NCI-H748 (cell line): Measurements from ENCODE around the gene CEACAM16.
"Not testable (repeated sequence)": the region's sequence is repeated elsewhere in the genome, so short reads cannot be mapped to it uniquely, and the experiment has no call there.

Source experiments
- DNase-seq: peaks from one replicate; lab custom pipeline; 2025; ENCODE audit not compliant: unreplicated experiment; lab: John Stamatoyannopoulos, UW

The CEACAM16 gene

DNA sequence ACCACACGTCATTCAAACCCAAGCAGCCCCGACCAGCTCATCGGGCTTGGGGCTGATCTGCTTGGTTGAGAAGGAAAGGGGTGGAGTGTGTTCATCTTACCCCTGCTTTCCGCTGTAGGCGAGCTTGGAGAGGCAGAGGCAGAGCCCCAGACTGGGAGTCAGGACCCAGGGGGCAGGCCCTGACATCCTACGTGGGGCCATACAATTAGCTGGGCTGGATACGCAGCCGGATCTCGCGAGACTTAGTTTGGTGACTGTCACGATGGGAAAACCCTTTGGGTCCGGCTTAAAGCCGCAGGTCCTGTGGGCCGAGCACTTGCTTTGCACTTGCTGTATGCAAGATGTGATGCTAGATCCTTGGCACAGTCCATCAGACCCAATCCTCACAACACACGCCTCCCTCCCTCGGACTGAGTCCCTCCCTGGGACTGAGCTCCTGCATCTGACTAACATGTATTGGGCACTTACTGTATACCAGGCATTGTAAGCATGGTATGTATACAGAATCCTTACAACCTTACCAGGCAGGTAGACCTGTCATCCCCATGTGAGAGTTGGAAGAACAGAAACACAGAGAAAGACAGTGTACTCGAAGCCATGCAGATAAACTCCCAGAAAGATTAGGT is 3.7 kb downstream of the CEACAM16 start:
- no peak for DNase-seq

DNA sequence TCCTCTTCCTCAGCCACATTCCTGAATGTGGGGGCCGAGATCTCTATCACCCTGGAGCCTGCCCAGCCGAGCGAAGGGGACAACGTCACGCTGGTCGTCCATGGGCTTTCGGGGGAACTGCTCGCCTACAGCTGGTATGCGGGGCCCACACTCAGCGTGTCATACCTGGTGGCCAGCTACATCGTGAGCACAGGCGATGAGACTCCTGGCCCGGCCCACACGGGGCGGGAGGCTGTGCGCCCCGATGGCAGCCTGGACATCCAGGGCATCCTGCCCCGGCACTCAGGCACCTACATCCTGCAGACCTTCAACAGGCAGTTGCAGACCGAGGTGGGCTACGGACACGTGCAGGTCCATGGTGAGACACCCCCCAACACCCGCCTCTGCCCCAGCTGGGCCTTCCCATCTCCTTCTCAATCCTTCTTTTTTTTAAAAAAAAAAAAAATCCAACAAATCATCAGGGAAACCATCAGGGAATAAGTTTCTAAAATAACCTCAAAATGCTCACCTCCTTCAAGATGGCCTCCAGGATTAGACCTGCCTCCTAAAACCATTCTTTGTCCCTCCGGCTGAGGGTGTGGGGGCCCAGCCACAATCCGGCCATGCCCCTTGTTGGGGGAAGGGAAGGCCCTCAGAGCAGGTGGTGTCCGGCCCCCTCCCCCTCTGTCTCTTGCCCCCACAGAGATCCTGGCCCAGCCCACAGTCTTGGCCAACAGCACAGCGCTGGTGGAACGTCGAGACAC is 4.6 kb downstream of the CEACAM16 start:
- no peak for DNase-seq

DNA sequence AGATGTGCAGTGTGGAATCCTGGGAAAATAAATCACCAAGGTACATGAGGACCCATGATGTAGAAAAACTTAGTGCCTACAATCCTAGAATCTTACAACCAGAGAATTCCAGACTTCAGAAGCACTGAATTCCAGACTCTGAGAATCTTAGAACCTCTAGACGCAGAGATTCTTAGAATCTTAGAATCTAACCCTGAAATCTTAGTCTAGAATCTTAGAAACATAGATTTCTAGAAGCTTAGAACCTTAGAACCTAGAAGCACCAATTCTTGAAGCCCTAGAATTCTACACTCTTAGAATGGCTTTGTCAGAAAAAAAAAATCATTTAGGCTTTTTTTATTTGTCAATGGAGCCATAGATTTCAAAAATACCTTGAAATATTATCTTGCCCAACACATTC is 6.0 kb downstream of the CEACAM16 start:
- DNase-seq: no peak

DNA sequence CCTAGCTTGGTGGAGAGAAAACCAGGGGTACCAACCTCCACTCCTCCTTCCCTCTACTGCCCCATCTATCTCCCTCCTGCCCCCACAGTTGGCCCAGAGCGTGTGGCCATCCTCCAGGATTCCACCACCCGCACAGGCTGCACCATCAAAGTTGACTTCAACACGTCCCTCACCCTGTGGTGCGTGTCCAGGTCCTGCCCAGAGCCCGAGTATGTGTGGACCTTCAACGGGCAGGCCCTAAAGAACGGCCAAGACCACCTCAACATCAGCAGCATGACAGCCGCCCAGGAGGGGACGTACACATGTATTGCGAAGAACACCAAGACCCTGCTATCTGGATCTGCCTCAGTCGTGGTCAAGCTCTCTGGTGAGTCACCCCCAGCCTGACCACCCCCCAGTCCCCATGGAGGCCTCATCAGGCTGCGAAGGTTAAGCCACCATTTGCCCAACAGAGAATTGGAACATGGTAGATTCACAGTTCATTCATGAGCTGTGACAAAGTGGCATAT is 6.6 kb downstream of the CEACAM16 start:
- no peak for DNase-seq

DNA sequence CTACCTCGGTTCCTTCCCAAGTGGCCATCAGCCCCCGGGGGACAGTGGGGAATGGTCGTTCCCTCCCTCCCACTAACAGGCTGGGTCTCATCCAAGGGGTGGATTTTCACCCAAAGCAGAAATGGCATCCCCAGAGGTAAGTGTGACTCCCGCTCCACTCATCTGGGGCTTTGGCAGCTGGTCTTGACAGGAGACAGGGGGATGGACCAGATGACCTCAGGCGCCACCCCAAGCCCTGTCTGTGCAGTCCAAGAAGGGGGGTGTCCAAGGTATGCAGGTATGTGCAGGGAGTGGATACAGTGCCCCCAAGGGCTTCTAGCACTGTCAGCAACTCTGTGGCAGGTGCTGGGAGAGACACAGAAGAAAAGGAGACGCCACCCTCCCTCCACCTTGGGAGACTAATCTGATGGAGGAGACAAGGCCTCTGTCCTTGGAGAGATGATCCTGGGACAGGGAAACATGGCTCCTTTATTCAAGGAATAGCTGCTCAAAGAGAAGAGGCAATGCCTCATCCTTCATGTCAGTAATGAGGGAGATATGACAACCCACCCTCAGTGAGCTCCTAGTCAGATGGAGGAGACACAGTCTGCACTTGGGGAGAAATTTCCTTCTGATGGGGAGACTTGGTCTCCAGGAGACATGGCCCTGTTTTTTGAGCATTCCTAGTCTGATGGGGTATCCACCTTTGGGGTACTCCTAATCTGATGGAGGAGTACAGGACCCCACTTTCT is 7.7 kb downstream of the CEACAM16 start:
- DNase-seq: no peak

DNA sequence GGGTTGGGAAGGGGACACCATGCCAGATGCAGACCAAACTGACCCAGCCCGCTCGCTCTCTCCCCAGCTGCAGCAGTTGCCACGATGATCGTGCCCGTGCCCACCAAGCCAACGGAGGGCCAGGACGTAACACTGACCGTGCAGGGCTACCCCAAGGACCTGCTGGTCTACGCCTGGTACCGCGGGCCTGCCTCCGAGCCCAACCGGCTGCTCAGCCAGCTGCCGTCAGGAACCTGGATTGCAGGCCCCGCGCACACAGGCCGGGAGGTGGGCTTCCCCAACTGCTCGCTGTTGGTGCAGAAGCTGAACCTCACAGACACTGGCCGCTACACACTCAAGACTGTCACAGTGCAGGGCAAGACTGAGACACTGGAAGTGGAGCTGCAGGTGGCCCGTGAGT is 8.8 kb downstream of the CEACAM16 start:
- no peak for DNase-seq

DNA sequence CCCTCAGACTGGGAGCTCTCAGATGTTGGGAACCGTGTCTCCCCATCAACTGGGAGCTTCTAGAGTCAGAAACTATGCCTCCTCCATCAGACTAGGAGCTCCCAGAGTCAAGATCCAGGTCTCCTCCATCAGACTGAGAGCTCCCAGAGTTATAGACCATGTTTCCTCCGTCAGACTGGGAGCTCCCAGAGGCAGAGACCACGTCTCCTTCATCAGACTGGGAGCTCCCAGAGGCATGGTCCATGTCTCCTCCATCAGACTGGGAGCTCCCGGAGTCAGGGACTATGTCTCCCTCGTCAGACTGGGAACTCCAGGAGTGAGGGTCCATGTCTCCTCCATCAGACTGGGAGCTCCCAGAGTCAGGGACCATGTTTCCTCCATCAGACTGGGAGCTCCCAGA is 10.0 kb downstream of the CEACAM16 start:
- no peak for DNase-seq

DNA sequence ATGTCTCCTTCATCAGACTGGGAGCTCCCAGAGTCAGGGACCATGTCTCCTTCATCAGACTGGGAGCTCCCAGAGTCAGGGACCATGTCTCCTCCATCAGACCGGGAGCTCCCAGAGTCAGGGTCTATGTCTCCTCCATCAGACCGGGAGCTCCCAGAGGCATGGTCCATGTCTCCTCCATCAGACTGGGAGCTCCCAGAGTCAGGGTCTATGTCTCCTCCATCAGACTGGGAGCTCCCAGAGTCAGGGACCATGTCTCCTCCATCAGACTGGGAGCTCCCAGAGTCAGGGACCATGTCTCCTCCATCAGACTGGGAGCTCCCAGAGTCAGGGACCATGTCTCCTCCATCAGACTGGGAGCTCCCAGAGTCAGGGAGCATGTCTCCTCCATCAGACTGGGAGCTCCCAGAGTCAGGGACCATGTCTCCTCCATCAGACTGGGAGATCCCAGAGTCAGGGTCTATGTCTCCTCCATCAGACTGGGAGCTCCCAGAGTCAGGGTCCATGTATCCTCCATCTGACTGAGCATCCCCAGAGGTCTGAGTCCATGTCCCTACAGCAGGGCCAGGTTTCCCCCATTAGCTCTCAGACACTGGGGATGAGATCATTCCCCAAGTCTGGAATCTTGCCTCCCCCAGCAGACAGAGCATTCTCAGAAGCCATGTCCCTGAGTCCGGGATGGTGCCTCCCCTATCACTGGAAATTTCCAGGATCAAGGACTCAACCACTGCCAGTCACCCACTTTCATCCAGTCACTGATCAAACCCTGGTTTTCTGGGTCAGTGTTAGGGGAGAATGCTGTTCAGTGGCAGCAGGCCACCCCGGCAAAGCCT is 10.7 kb downstream of the CEACAM16 start:
- DNase-seq: not testable (repeated sequence)

DNA sequence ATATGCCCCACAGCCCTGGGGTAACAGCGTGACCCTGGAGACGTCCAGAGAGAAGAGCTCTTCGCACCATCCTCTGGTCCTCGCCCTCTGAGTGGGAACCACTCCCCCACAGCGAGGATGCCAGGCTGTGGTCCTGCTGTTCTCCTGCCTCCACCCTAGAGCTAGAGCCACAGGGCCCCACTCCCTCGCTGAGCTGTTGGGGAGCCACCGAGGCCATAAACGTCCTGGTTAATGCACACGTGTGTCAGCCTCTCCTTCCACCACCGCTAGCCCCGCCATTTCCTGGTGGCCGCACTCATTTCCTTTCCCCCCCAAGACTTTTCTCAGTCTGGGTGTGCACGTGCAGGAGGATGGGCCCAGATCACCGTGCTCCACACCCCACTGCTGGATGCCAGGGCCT is 11.5 kb downstream of the CEACAM16 start:
- no peak for DNase-seq

DNA sequence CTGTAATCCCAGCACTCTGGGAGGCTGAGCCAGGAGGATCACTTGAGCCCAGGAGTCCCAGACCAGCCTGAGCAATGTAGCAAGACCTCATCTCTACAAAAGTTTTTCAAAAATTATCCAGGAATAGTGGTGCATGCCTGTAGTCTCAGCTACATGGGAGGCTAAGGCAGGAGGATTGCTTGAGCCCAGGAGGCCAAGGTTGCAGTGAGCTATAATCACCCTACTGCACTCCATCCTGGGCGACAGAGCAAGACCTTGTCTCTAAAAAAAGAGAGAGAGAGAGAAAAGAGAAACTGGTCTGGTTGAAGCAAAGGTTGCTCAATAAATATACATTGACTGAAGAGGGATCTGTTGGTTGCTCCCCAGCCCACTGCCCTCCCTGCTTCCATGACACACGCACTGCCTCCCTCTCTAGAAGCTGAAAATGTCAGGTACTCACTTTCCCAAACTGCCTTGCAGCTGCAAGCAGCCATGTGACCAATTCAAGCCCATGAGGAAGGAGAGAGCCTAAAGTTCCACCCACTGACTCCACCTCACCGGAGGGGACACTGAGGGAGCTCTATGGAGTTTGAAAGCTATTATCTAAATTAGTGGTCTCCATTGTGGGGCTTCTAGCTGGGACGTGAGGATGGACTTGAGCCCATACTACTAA is 14.0 kb downstream of the CEACAM16 start:
- peak; percentile 11 for DNase-seq

DNA sequence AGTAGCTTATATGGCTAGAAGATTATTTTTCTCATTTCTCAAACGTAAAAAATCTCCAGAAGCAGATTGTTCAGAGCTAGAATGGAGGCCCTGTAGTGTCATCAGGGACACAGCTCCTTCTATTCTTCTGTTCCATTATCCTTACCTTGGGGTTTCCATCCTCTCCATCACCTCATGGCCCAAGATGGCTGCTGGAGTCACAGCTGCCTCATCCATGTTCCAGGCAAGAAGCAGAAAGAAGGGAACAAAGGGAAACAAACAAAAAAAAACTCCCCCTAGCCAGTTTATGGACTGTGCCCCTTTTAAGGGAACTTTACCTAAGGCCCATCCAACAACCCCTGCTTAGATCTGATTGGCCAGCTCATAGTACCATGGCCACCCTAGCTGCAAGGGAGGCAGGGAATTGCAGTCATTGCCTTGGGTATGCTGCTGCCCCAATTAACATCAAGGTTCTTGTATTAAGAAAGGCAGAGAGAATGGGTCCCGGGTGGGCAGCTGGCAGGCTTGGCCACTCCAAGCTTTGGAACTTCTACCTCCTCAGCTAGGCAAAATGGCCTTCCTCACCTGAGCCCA is 15.7 kb downstream of the CEACAM16 start:
- DNase-seq: no peak

DNA sequence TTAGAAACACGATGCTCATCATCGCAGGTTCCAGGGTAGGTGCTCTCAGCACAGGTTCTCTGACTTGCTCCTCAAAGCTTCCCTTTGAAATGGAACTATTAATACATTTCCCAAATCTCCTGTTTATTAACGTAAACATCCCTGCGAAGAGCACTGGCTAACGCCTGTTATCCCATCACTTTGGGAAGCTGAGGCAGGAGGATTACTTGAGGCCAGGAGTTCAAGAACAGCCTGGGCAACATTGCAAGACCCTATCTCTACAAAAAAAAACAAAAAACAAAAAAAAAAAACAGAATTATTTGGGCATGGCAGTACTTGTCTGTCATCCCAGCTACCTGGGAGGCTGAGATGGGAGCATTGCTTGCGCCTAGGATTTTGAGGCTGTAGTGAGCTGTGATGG is 18.7 kb downstream of the CEACAM16 start:
- DNase-seq: no peak

DNA sequence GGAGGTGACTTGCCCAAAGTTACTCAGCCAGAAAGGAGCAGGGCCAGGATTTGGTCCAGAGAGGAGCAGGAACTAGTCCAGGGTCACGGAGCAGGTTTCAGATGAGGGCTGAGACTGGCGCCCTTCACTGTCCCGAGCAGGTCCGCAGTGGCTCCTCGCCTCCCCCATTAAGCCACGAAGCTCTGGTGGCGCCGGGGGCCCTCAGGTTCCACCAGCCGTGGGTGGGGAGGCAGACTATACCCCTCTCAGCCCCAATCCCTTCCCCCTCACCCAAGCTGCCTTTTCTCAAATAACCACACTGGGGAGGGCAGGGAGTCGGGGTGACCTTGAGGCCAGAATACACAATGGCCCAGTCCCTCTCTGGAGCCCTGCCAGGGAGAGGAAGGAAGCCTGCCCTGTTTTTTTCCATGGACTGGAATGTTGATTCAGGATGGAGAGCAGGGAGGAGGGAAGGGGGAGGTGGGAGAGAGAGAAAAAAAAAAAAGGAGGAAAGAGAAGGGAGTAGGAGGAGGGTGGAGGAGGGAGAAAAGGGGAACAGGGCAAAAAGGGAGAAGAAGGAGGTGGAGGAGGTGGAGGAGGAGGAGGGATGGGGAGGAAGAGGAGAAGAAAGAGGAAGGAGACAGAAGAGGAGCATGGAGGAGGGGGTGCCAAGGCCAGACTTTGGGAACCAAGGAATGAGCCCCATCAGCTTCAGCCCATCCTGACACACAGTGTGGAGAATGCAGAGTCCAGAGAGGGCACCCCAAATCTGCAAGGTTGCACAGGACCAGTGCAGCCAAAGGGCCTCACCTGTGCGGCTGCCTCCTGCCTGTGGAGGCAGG is 19.7 kb downstream of the CEACAM16 start:
- peak; percentile 38 for DNase-seq

DNA sequence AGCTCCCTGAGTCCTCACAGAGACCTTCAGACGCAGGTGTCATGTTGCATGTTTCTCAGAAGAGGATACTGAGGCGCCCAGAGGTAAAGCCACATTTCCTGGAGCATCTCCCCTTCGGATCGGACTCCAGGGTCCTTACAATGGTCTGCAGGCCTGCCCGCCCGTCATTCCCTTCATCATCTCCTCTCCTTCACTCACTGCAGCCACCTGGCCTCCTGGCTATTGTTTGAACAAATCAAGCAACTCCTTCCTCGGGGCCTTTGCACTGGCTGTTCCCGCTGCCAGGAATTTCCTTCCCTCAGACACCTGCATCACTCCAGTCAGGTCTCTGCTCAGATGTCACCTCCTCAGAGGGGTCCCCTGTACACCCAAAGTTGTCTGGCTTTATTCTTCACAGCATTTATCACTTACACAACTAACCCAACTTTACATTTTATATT is 20.3 kb downstream of the CEACAM16 start:
- DNase-seq: no peak

DNA sequence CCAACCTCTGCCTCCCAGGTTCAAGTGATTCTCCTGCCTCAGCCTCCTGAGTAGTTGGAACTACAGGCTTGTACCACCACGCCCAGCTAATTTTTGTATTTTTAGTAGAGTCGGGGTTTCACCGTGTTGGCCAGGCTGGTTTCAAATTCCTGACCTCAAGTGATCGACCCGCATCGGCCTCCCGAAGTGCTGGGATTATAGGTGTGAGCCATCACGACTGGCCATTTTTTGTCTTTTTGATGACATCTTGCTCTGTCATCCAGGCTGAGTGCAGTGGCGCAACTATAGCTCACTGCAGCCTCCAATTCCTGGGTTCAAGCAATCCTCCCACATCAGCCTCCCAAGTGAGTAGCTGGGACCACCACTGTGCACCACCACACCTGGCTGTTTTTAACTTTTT is 21.4 kb downstream of the CEACAM16 start:
- not testable (repeated sequence) for DNase-seq

DNA sequence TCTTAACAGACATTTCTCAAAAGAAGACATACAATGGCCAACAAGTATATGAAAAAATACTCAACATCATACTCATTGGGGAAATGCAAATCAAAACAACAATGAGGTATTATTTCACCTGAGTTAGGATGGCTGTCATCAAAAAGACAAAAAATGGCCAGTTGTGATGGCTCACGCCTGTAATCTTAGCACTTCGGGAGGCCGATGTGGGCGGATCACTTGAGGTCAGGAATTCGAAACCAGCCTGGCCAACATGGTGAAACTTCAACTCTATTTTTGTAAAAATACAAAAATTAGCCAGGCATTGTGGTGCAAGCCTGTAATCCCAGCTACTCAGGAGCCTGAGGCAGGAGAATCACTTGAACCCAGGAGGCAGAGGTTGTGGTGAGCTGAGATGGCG is 22.0 kb downstream of the CEACAM16 start:
- DNase-seq: no peak

DNA sequence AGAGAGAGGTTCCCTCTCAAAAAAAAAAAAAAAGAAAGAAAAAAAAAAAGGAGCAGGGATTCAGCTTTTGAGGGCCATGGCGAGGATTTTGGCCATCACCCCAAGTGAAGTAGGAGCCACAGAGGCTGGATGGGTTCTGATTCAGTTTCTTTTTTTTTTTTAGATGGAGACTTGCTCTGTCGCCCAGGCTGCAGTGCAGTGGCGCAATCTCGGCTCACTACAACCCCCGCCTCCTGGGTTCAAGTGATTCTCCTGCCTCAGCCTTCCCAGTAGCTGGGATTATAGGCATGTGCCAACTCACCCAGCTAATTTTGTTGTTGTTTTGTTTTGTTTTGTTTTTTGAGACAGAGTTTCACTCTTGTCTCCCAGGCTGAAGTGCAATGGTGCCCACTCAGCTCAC is 22.4 kb downstream of the CEACAM16 start:
- not testable (repeated sequence) for DNase-seq

DNA sequence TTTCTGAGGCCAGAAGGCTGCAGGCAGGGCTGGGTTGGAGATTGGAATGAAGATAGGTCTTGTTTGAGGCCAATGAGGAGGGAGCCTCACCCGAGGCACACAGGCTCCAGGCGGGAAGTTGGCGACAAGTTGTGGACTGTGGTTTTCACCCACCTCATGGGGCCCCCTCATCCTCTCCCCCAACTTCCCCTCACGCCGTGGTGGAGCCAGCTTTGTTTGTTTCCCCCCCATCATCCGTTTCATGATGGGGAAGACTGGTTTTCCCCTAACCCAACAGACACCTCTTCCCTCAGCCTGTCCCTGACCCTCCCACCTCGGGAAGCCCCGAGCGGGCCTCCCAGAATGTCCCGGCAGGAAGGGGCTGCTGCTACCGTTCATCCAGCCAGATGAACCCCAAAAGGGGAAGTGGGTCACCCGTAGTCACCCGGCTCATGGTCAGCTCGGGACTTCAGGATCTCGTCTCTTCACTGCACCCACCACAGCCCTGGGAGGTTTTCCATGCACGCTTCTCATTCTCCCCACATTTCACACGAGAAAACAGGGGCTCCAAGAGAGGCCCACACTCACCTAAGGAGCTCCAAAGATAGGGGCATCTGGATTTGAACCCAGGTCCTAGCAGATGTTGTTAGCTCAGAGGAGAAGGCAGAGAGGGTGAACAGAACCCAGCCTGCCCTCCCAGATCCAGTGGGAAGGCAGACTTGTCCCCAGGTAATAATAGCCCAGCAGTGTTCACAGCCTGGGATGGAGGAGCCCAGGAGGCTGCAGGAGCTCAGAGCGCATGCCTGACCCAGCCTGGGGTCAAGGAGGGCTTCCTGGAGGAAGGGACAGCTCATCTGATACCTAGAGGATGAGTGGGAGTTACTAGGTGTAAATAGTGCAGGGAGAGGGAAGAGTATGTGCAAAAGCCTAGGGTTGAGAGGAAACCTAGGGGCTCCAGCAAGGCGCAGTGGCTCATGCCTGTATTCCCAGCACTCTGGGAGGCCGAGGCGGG is 23.5 kb downstream of the CEACAM16 start:
- DNase-seq: no peak
